Panc1 (cell line): Measurements from ENCODE around the gene PGM2. TPM values are rescaled to one million over a fixed set of nuclear protein-coding genes. Genes with fewer than 3 reads are reported as not detected.

Source experiments
- ATAC-seq: fragments of 200-7000 bp; cut with Tn5 transposase; 2 replicates; pipeline ENCODE4 v1.9.1; 2020; ENCODE audit warnings: mild to moderate bottlenecking, moderate library complexity
- BruUV-seq: library from RNA; stranded (reverse); fragments of 400-500 nt; replicated peaks from 2 replicates; lab custom pipeline; 2021; lab: Mats Ljungman, UMichigan
- CTCF ChIA-PET: fragments of 300-600 bp; sonication (Branson Sonifier 250); formaldehyde crosslinking; loops from one replicate; lab custom pipeline; 2022; ENCODE audit warnings: antibody characterized with exemption; lab: Charles Lee
- POLR2A ChIA-PET: fragments of 300-600 bp; sonication (Branson Sonifier 250); formaldehyde crosslinking; loops from one replicate; lab custom pipeline; 2022; ENCODE audit warnings: antibody characterized with exemption; lab: Charles Lee
- DNase-seq: peaks from one replicate; pipeline ENCODE4 v3.0.0-alpha.2; 2010; ENCODE audit warnings: low read depth, low spot score
- H3K27ac ChIP-seq: 2 replicates; pipeline ENCODE4 v1.5.1; 2011; ENCODE audit warnings: mild to moderate bottlenecking, low read length, inconsistent platforms
- H3K27me3 ChIP-seq: fragments of 200-500 bp; sonication (Bioruptor generic); 2 replicates; pipeline ENCODE4 v1.6.0; 2014; ENCODE audit warnings: low read length, inconsistent platforms; ENCODE audit not compliant: control insufficient read depth, insufficient read depth
- H3K36me3 ChIP-seq: fragments of 200-500 bp; sonication (Bioruptor generic); 2 replicates; pipeline ENCODE4 v1.5.1; 2014; ENCODE audit warnings: inconsistent platforms, mild to moderate bottlenecking, low read length, moderate library complexity; ENCODE audit not compliant: control insufficient read depth, insufficient read depth
- H3K4me1 ChIP-seq: 2 replicates; pipeline ENCODE4 v1.5.1; 2011; ENCODE audit warnings: inconsistent platforms, mild to moderate bottlenecking, low read length, moderate library complexity; ENCODE audit not compliant: control insufficient read depth, insufficient read depth
- H3K4me3 ChIP-seq, 2 experiments: 2 replicates each; pipeline ENCODE4 v1.5.1; 2011 to 2012; ENCODE audit warnings: low read depth in 2 of 2, low read length in 2 of 2, mild to moderate bottlenecking in 2 of 2, inconsistent platforms in 1 of 2, moderate library complexity in 1 of 2
- H3K9me3 ChIP-seq: fragments of 200-500 bp; sonication (Bioruptor generic); 2 replicates; pipeline ENCODE4 v1.5.1; 2014; ENCODE audit warnings: low read depth, mild to moderate bottlenecking, inconsistent platforms, low read length, moderate library complexity; ENCODE audit not compliant: control insufficient read depth, insufficient read depth
- CTCF ChIP-seq: fragments of 450-650 bp; IDR thresholded peaks from 2 replicates; pipeline ENCODE4 v1.5.1; 2017; ENCODE audit warnings: mild to moderate bottlenecking
- POLR2AphosphoS5 ChIP-seq: IDR thresholded peaks from 2 replicates; pipeline ENCODE4 v1.6.1; 2012; ENCODE audit warnings: mild to moderate bottlenecking, low read depth, low read length, moderate library complexity
- REST ChIP-seq, 2 experiments: IDR thresholded peaks; 2 replicates each; pipeline ENCODE4 v1.6.1; 2011 to 2012; ENCODE audit warnings: low read depth in 2 of 2, control low read depth in 1 of 2, low read length in 1 of 2, mild to moderate bottlenecking in 1 of 2, moderate library complexity in 1 of 2; ENCODE audit not compliant: insufficient read depth in 1 of 2
- SIN3A ChIP-seq: IDR thresholded peaks from 2 replicates; pipeline ENCODE4 v1.6.1; 2012; ENCODE audit warnings: low read depth, mild to moderate bottlenecking, low read length, moderate library complexity, borderline replicate concordance; ENCODE audit not compliant: insufficient read depth
- TCF7L2 ChIP-seq: IDR thresholded peaks from 2 replicates; pipeline ENCODE4 v1.6.1; 2011; ENCODE audit warnings: mild to moderate bottlenecking, low read depth, low read length, inconsistent platforms
- in situ Hi-C: cut with HindIII; loops from 2 replicates; pipeline ENCODE4 v1.10.0; 2016; ENCODE audit warnings: low sequenced_read_pairs, low pct_unique_long_range_greater_than_20kb
- intact Hi-C: fragments of 100-400 bp; cut with micrococcal nuclease; formaldehyde crosslinking; loops from one replicate; pipeline ENCODE4 v1.10.0; 2022; ENCODE audit not compliant: unreplicated experiment
- total RNA-seq: library from RNA; stranded (reverse); gene quantifications from one replicate; pipeline ENCODE4 v1.2.1, GENCODE V29; 2021; ENCODE audit not compliant: unreplicated experiment

The PGM2 gene
- total RNA-seq, 1 experiment from 2014 or later: 15.4 TPM

- no peak for ATAC-seq
- H3K4me1 ChIP-seq: no peaks in the 10 kb centered on the region
- intact Hi-C loops: no loop called here
- in situ Hi-C loops: no loop called here
- no peak overlapping the region for H3K27ac ChIP-seq
- no peak overlapping the region for H3K4me3 ChIP-seq
- CTCF ChIA-PET: no interaction called here
- no peaks in the 10 kb centered on the region for H3K9me3 ChIP-seq
- no peaks in the 10 kb centered on the region for H3K27me3 ChIP-seq
- BruUV-seq: no TSS peak
- TF ChIP-seq CTCF (no peak), SIN3A (no peak), TCF7L2 (no peak), POLR2AphosphoS5 (no peak), REST (IDR thresholded peaks at IDR 0.05; ENCODE audit: insufficient read depth in 1 of 2, low read depth in 2 of 2, low read length in 1 of 2) (no peak)
- no peak for DNase-seq
- POLR2A ChIA-PET: no interaction called here
- no peaks in the 10 kb centered on the region for H3K36me3 ChIP-seq
Measured at GRCh38 chr4:37795581-37796195, 30.8 kb upstream of the PGM2 start.

GRCh38 chr4:37797374-37797773 is 29.1 kb upstream of the PGM2 start:
- Histone ChIP-seq H3K9me3 (no peaks in the 10 kb centered on the region), H3K4me1 (no peaks in the 10 kb centered on the region), H3K27ac (no peak overlapping the region), H3K36me3 (no peaks in the 10 kb centered on the region), H3K4me3 (no peak overlapping the region), H3K27me3 (no peaks in the 10 kb centered on the region)
- TF ChIP-seq TCF7L2: no peak
- TF ChIP-seq SIN3A: no peak
- TF ChIP-seq CTCF: no peak
- TF ChIP-seq REST (IDR thresholded peaks at IDR 0.05; ENCODE audit: insufficient read depth in 1 of 2, low read depth in 2 of 2, low read length in 1 of 2): no peak
- TF ChIP-seq POLR2AphosphoS5: no peak
- ATAC-seq (no peak), DNase-seq (no peak)
- intact Hi-C loops: no loop called here
- ChIA-PET CTCF (no interaction called here), POLR2A (no interaction called here)
- in situ Hi-C loops: no loop called here
- BruUV-seq: no TSS peak
